Measurements from ENCODE around the gene RNF220.

The RNF220 gene

DNA sequence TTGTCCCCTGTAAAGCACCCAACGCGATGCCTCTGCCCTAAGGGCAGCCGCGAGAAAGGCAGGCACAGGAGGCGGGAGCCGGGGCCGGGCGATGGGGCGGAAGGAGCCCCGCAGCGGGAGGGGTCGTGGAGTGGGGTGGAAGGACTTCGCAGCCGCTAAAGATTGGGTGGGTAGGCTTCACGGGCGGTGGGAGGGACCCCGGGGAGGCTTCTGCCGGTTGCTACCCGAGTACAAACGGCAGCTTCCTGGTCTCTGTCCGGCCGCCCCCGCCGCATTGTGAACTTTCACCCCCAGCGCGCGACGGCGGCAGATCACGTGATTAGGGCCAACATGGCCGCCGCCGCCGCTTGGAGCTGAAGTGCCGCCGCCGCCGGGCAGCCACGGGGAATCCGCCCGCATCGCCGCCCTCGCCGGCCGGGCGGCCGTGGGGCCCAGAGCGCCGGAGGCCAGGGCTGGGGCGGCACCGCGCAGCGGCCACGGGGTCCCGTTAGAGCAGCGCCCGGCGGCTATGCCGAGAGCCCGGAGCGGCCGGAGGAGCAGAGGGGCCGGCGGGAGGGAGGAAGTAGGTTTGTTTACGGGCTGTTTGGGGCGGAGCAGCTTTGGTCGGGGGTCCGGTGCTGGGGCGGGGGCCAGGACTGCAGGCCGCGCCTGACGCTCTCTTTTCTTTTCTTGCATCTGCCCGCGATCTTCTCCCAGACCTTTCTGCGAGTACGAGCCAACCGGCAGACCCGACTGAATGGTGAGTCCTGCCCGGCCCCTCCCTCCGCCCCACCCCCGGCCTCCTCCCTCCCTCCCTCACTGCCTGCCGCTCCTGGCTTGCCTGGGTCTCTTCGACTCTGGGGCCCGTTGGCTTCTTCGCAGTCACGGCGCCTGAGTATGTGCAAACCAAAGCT, 226.8 kb downstream of the RNF220 start:
- DNase-seq (peak; percentile 87 to 89 (median 87)), ATAC-seq (replicated peaks) (peak; percentile 77)
- Mint-ChIP-seq H3K4me1 (ENCODE audit: low read depth in 2 of 2) (peaks cover 45 to 46% of the 10 kb centered on the region in 2 donors), H3K27me3 (no peaks in the 10 kb centered on the region), H3K36me3 (ENCODE audit: insufficient read depth) (peaks cover 35% of the 10 kb centered on the region), H3K27ac (peak overlapping the region; percentile 98 to 99), H3K9me3 (peaks cover 3 to 8% of the 10 kb centered on the region in 2 donors), H3K4me3 (peak overlapping the region; percentile 92)

DNA sequence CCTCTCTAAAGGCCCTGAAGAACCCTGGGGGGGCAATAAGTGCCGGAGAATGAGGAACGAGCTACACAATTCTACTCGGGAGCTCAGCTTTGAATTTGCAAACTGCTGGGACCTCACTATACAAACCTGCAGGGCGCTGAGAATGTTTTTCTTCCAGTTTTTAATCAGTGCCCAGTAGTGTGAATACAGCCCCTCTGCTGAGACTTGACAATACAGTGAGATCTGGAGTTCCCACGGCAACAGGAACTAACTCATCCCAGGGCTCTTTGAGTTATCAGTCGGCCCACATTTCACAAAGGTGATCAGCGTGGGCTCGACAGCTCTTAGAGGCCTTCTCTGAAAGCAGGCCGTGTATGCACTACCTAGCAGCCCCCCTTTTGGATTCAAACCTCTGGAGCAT, 227.5 kb downstream of the RNF220 start:
- no peak for ATAC-seq (replicated peaks)
- peaks cover 41% of the 10 kb centered on the region for H3K36me3 Mint-ChIP-seq (ENCODE audit: insufficient read depth)
- H3K4me3 Mint-ChIP-seq = peak overlapping the region; percentile 92
- H3K4me1 Mint-ChIP-seq (ENCODE audit: low read depth in 2 of 2) = peaks cover 46 to 47% of the 10 kb centered on the region in 2 donors
- no peaks in the 10 kb centered on the region for H3K27me3 Mint-ChIP-seq
- H3K9me3 Mint-ChIP-seq = peaks cover 3 to 8% of the 10 kb centered on the region in 2 donors
- no peak for DNase-seq
- H3K27ac Mint-ChIP-seq = peak overlapping the region; percentile 98 to 99

DNA sequence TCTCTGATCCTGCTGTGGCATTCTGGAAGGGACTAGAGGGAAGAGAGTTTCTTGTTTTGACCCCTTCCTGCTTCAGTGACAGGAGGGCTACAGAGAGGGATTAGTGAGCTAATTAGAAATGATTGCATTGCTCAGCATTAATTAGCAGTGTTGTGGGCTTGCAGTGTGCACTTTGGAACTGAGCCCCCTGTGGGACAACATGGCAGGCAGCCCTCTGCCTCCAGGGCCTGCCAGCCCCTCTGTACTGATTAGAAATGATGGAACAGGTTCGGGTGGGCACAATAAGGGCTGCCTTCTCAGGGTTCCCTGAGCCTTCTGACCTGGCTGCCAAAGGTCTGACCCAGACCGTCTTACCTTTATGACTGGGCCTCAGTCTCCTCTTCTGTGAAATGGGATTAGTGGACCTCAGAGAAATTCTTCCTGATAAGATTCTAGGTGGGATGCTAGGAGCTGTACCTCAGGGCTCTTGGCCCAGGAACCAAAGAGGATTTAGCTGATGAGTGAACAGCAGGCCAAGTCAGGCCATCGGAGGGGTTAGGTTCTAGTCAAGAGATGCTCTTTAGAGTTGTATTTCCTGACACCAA, 229.6 kb downstream of the RNF220 start:
- Mint-ChIP-seq H3K9me3 (peaks cover 3 to 8% of the 10 kb centered on the region in 2 donors), H3K4me3 (peak overlapping the region; percentile 9 to 19), H3K36me3 (ENCODE audit: insufficient read depth) (peaks cover 62% of the 10 kb centered on the region), H3K4me1 (ENCODE audit: low read depth in 2 of 2) (peaks cover 53 to 58% of the 10 kb centered on the region in 2 donors), H3K27me3 (no peaks in the 10 kb centered on the region), H3K27ac (peak overlapping the region; percentile 73 to 98)
- DNase-seq = no peak
- ATAC-seq (replicated peaks) = no peak

DNA sequence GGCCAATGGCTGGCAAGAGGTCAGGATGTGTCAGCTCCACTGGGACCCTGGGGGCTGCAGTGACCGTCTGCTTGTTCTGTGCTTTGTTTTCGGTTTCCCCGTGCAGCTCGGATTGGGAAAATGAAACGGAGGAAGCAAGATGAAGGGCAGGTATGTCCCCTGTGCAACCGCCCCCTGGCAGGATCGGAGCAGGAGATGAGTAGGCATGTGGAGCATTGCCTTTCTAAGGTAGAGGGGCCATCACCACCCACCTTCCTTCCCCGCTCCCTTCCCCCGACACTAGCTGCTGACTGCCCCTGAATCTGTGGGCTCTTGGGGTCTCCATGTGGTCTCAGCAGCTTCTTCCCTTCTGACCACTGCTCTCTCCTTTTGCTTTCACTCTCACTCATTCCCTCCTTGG, 230.4 kb downstream of the RNF220 start:
- ATAC-seq (replicated peaks) (no peak), DNase-seq (no peak)
- Mint-ChIP-seq H3K27ac (peak overlapping the region in 1 of 2 donors; percentile 98), H3K9me3 (peaks cover 3 to 6% of the 10 kb centered on the region in 2 donors), H3K4me3 (no peak overlapping the region), H3K4me1 (ENCODE audit: low read depth in 2 of 2) (peaks cover 54 to 57% of the 10 kb centered on the region in 2 donors), H3K36me3 (ENCODE audit: insufficient read depth) (peaks cover 65% of the 10 kb centered on the region), H3K27me3 (no peaks in the 10 kb centered on the region)

DNA sequence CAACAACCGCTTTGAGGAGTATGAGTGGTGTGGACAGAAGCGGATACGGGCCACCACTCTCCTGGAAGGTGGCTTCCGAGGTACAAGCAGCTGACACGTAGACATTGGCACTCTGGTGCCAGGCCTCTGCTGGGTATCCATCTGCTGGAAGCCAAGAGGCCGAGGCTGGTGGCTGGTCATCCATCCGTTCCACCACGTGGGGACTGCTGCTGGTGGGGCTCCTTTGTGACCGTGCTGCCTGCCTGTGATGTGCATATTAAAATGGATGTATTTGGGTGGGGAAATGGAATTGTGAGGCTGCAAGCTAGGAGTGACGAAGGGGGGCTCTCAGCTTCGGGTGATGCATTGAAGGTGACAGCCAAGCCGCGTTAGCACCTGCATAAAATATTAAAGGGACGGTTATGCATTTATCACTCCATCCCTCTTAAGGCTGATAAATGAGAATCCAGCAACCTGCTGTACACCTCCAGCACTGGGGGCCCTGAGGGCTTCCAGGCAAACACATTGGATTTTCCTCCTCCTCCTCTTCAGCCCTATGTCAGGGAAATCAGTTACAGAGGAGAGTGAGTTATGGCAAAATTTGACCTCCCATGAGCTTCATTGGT, 231.1 kb downstream of the RNF220 start:
- no peak for ATAC-seq (replicated peaks)
- Mint-ChIP-seq H3K36me3 (ENCODE audit: insufficient read depth) (peaks cover 68% of the 10 kb centered on the region), H3K4me1 (ENCODE audit: low read depth in 2 of 2) (peaks cover 47 to 49% of the 10 kb centered on the region in 2 donors), H3K27ac (no peak overlapping the region), H3K9me3 (no peaks in the 10 kb centered on the region), H3K27me3 (no peaks in the 10 kb centered on the region), H3K4me3 (no peak overlapping the region)
- DNase-seq = no peak

DNA sequence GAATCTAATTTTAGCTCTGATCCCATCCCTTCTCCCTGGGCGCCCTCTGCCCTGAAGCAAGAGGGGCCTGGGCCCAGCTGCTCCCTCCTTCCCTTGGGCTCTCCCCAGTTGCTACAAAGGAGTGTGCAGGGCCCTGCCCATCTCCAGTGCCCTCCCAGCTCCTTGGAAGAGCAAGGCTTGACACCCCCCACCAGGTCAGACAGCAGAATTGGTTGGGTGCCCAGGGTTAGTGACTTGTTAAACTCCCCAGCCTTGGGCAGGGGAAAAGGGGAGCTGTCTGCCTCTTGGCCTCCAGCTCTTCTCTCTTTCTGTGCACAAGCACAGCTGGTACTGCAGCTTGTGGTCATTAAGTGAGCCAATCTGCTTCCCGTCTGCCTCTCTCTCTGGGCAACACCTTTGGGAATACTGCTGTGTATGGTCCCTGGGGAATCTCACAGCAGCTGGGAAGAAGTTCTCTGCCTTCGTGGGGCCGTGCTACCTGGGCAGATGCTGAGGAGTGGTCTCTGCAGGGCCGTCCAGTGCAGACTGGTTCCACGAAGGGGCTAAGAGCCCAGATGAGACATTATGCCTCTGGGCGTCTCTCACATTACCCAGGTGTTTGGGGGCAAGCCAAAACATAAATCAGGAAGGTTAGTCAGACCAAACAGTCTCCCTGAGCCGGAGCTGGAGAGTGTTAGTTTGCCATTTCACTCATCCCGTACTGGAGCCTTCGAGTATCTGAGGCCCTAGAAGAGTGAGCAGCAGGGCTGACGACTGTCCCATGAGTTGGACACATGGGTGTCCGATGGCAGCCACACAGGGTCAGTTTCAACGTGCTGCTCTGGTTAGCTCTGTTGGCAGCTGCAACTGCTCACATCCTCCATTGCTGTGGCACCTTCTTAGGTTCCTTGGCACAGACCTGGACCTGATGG, 231.9 kb downstream of the RNF220 start:
- Mint-ChIP-seq H3K27me3 (no peaks in the 10 kb centered on the region), H3K9me3 (no peaks in the 10 kb centered on the region), H3K36me3 (ENCODE audit: insufficient read depth) (peaks cover 68% of the 10 kb centered on the region), H3K4me1 (ENCODE audit: low read depth in 2 of 2) (peaks cover 46 to 47% of the 10 kb centered on the region in 2 donors), H3K4me3 (no peak overlapping the region), H3K27ac (peak overlapping the region in 1 of 2 donors; percentile 59)
- DNase-seq = no peak
- ATAC-seq (replicated peaks) = no peak

DNA sequence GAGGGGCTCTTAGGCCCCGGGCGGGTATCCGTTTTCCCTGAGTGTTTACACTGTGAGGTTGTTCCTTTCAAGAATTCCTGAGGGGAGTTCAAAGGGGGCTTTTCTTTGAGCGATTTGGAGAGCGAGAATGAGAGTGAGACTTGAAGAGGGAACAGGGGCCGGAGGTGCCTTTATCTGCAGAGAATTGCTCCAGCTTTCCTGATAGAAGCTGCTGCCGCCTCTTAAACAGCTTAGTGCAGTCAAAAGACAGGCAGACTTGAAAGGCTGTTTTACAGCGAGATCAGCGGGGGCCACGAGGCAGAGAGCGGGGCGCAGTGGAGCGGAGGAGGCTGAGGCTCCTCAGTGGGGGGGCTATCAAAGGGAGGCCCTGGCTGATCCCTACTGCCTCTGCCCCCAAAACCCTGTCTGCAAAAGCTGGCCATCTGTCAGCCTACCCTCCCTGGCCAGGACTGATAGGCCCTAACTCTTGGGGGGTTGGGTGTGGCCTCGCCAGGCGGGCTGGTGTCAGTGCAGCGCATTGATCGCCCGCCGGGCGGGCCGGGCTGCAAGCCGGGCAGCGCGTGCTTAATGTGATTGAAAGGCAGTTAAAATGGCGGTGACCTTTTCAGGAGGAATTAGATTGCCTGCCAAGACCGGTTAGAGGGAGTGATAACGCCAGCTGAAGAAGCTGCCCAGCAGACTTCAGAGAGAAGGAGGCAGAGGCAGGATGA, 232.8 kb downstream of the RNF220 start:
- no peak for ATAC-seq (replicated peaks)
- Mint-ChIP-seq H3K4me3 (no peak overlapping the region), H3K27me3 (no peaks in the 10 kb centered on the region), H3K9me3 (no peaks in the 10 kb centered on the region), H3K27ac (peak overlapping the region in 1 of 2 donors; percentile 41), H3K4me1 (ENCODE audit: low read depth in 2 of 2) (peaks cover 46% of the 10 kb centered on the region in 2 donors), H3K36me3 (ENCODE audit: insufficient read depth) (peaks cover 66% of the 10 kb centered on the region)
- DNase-seq = no peak

DNA sequence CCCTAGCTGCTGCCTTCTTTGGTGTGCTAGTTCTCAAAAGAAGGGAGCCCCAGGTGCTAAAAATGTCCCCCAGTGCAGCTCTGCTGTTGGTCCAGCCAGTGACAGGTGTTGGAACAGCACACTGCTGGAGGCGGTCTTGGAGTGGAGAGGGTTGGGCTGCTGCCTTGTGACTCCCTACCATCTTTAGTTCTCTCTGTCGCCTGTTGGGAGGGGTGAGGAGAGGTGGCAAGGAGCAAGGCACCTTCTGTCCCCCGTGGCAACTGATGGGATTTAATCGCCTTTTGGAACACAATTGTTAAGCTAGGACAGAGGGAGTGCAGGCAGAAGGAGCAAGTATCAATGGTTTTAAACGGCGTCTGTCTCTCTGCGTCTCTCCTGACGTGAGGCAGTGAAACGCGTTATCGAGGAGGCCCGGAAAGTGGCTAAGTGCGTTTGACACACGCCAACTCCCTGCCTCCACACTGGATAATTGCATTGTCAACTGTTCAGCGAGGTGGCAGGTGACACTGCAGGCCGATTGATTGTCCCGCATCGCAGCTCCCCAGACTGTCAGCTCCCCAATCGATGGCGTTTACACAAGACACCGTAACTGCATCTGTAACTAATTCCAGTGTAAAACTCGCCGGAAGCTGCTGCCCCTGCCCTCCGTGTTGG, 235.3 kb downstream of the RNF220 start:
- peaks cover 68% of the 10 kb centered on the region for H3K36me3 Mint-ChIP-seq (ENCODE audit: insufficient read depth)
- DNase-seq (no peak), ATAC-seq (replicated peaks) (no peak)
- no peaks in the 10 kb centered on the region for H3K9me3 Mint-ChIP-seq
- H3K27ac Mint-ChIP-seq = no peak overlapping the region
- no peaks in the 10 kb centered on the region for H3K27me3 Mint-ChIP-seq
- peaks cover 26 to 35% of the 10 kb centered on the region in 2 donors for H3K4me1 Mint-ChIP-seq (ENCODE audit: low read depth in 2 of 2)
- H3K4me3 Mint-ChIP-seq = no peak overlapping the region

DNA sequence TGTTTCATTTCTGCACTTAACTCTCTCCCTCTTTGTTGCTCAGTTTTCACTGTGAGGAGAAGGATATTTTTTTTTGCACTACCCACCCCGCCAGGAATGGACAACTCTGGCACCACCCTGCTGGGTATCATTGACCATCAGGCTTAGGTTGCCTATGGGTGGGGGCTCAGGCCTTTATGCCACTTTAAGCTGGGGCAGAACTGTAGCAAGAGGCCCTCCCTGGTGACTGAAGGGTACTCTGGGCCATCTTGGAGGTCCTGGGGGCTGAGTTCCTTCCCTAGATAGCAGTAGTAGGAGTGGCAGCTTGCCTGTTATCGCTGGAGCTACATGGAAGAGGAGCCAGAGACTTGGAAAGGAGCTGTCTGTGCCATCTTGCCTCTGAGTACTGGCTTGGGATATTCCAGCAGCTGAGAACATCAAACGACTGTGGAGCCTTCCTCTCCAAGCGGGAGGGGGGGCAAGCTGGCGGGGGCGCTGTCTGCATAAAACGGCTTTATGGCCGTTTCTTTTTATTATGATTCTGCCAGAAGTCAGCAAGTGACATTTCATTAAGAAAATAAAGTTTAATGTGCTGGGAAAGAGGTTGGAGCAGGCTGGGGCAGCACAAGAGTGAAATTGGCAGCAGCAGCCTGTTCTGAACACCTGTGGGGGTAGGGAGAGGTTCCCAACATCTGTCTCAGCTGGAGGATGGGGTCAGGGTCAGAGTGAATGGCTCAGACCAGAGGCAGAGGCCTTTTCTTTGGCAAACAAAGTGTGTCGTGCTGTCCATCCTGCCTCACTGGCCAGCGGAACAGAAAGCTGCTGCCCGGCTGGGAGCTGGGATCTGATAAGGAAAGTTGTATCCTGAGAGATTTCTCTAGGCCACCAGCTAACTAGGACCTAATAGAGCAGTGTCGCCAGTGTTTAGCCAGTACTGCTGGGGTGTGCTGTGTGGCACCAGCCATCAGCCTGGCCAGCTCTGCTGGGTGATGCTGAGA, 236.4 kb downstream of the RNF220 start:
- DNase-seq = no peak
- Mint-ChIP-seq H3K4me3 (no peak overlapping the region), H3K9me3 (no peaks in the 10 kb centered on the region), H3K4me1 (ENCODE audit: low read depth in 2 of 2) (peaks cover 20 to 26% of the 10 kb centered on the region in 2 donors), H3K27me3 (no peaks in the 10 kb centered on the region), H3K36me3 (ENCODE audit: insufficient read depth) (peaks cover 63% of the 10 kb centered on the region), H3K27ac (peak overlapping the region in 1 of 2 donors; percentile 81)
- no peak for ATAC-seq (replicated peaks)

DNA sequence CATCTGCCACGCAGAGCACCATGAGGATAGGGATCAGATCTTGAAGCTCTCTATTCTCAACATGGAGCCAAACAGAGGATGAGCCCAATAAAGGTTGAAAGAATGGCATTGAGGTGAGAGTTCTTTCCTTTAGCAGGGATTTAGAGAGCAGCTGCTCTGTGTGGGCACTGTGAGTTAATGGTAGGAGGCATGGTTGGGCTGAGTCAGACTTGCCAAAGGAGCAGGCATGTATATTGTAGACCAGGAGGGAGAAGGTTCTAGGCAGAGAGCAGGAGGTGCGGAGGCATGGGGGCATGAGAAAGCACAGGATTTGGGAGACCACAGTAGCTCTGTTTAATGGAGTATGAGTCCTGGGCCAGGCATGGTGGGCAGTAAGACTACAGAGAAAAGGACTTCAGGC, 237.2 kb downstream of the RNF220 start:
- DNase-seq (no peak), ATAC-seq (replicated peaks) (no peak)
- no peaks in the 10 kb centered on the region for H3K9me3 Mint-ChIP-seq
- no peaks in the 10 kb centered on the region for H3K27me3 Mint-ChIP-seq
- peaks cover 59% of the 10 kb centered on the region for H3K36me3 Mint-ChIP-seq (ENCODE audit: insufficient read depth)
- H3K4me3 Mint-ChIP-seq = no peak overlapping the region
- peak overlapping the region; percentile 26 to 32 for H3K27ac Mint-ChIP-seq
- H3K4me1 Mint-ChIP-seq (ENCODE audit: low read depth in 2 of 2) = peaks cover 23 to 26% of the 10 kb centered on the region in 2 donors

DNA sequence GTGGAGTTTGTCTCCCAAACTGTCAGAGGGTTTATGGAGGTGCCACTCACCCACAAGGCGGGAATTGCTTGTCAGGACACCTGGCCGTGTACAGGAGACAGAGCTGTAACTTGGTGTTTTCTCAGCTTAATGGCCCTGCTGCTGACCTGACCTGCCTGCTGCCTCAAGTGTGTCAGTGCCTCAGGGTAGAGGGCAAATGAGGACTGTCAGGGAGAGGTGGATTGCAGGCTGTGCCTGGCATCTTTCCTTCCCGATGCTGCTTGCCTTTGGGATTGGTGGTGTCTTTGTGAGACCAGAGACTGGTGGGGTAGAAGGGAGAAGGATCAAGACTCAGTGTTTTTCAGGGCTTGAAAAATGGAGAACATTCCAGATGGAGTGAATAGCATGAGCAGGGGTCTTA, 237.9 kb downstream of the RNF220 start:
- no peak for DNase-seq
- no peak overlapping the region for H3K4me3 Mint-ChIP-seq
- H3K27ac Mint-ChIP-seq = peak overlapping the region in 1 of 2 donors; percentile 26
- peaks cover 20 to 24% of the 10 kb centered on the region in 2 donors for H3K4me1 Mint-ChIP-seq (ENCODE audit: low read depth in 2 of 2)
- H3K9me3 Mint-ChIP-seq = no peaks in the 10 kb centered on the region
- peaks cover 57% of the 10 kb centered on the region for H3K36me3 Mint-ChIP-seq (ENCODE audit: insufficient read depth)
- no peak for ATAC-seq (replicated peaks)
- H3K27me3 Mint-ChIP-seq = no peaks in the 10 kb centered on the region

All from effector memory CD8-positive, alpha-beta T cell (primary cell).